Astrocyte (in vitro differentiated cells and primary cell): Measurements from ENCODE around the gene FAM50A. TPM values are rescaled to one million over a fixed set of nuclear protein-coding genes. Genes with fewer than 3 reads are reported as not detected.

Experiments
- DNase-seq: peaks from one replicate; pipeline ENCODE4 v3.0.0-alpha.2; 2010; ENCODE audit warnings: low read depth
- FAIRE-seq: peaks from 2 replicates; lab custom pipeline; 2011; peaks lifted over from hg19 to GRCh38; lab: Jason Lieb, UNC
- H2AFZ ChIP-seq: 2 replicates; pipeline ENCODE4 v1.6.0; 2012; ENCODE audit warnings: low read depth, low read length, inconsistent platforms
- H3K27ac ChIP-seq: 2 replicates; pipeline ENCODE4 v1.5.1; 2011; ENCODE audit warnings: low read depth, low read length, inconsistent platforms
- H3K27me3 ChIP-seq: 2 replicates; pipeline ENCODE4 v1.6.0; 2011; ENCODE audit warnings: low read length, inconsistent platforms; ENCODE audit not compliant: insufficient read depth
- H3K36me3 ChIP-seq: 2 replicates; pipeline ENCODE4 v1.5.1; 2011; ENCODE audit warnings: low read length, inconsistent platforms; ENCODE audit not compliant: insufficient read depth
- H3K4me1 ChIP-seq: 2 replicates; pipeline ENCODE4 v1.5.1; 2011; ENCODE audit warnings: low read length, inconsistent platforms; ENCODE audit not compliant: insufficient read depth
- H3K4me2 ChIP-seq: 2 replicates; pipeline ENCODE4 v1.6.0; 2012; ENCODE audit warnings: low read length, inconsistent platforms
- H3K4me3 ChIP-seq: 2 replicates; pipeline ENCODE4 v1.5.1; 2011; ENCODE audit warnings: low read depth, mild to moderate bottlenecking, low read length, inconsistent platforms; ENCODE audit not compliant: insufficient read depth
- H3K79me2 ChIP-seq: 2 replicates; pipeline ENCODE4 v1.6.0; 2012; ENCODE audit warnings: mild to moderate bottlenecking, low read length, inconsistent platforms; ENCODE audit not compliant: insufficient read depth
- H3K9ac ChIP-seq: 2 replicates; pipeline ENCODE4 v1.6.0; 2012; ENCODE audit warnings: mild to moderate bottlenecking, low read length, inconsistent platforms
- H3K9me3 ChIP-seq: 2 replicates; pipeline ENCODE4 v1.5.1; 2012; ENCODE audit warnings: low read depth, mild to moderate bottlenecking, low read length, inconsistent platforms; ENCODE audit not compliant: insufficient read depth
- H4K20me1 ChIP-seq: 2 replicates; pipeline ENCODE4 v1.6.0; 2012; ENCODE audit warnings: low read length, inconsistent platforms; ENCODE audit not compliant: insufficient read depth
- H3K27ac Mint-ChIP-seq: one replicate; pipeline ENCODE4 v1.8.0; 2021; ENCODE audit warnings: mild to moderate bottlenecking, mixed read lengths; ENCODE audit not compliant: unreplicated experiment
- H3K27me3 Mint-ChIP-seq: one replicate; pipeline ENCODE4 v1.8.0; 2021; ENCODE audit warnings: low read depth, mixed read lengths; ENCODE audit not compliant: unreplicated experiment
- H3K36me3 Mint-ChIP-seq: one replicate; pipeline ENCODE4 v1.8.0; 2021; ENCODE audit warnings: low read depth, mixed read lengths; ENCODE audit not compliant: unreplicated experiment
- H3K4me1 Mint-ChIP-seq: one replicate; pipeline ENCODE4 v1.8.0; 2021; ENCODE audit warnings: low read depth, mixed read lengths; ENCODE audit not compliant: unreplicated experiment
- H3K4me3 Mint-ChIP-seq: one replicate; pipeline ENCODE4 v1.8.0; 2021; ENCODE audit warnings: mild to moderate bottlenecking, moderate library complexity, mixed read lengths; ENCODE audit not compliant: unreplicated experiment
- H3K9me3 Mint-ChIP-seq: one replicate; pipeline ENCODE4 v1.8.0; 2021; ENCODE audit warnings: mild to moderate bottlenecking, mixed read lengths; ENCODE audit not compliant: unreplicated experiment
- CTCF ChIP-seq: IDR thresholded peaks from 2 replicates; pipeline ENCODE4 v1.5.1; 2011; ENCODE audit warnings: low read depth, mild to moderate bottlenecking, inconsistent platforms, low read length, moderate library complexity; ENCODE audit not compliant: insufficient read depth
- EZH2 ChIP-seq: IDR thresholded peaks from 2 replicates; pipeline ENCODE4 v1.6.1; 2012; ENCODE audit warnings: mild to moderate bottlenecking, low read length, inconsistent platforms; ENCODE audit not compliant: insufficient read depth
- total RNA-seq: library from RNA; stranded (reverse); gene quantifications from 2 replicates; pipeline ENCODE4 v1.2.1, GENCODE V29; 2021

The FAM50A gene
- total RNA-seq, 1 donor from 2014 or later, result 100.0 TPM

DNA sequence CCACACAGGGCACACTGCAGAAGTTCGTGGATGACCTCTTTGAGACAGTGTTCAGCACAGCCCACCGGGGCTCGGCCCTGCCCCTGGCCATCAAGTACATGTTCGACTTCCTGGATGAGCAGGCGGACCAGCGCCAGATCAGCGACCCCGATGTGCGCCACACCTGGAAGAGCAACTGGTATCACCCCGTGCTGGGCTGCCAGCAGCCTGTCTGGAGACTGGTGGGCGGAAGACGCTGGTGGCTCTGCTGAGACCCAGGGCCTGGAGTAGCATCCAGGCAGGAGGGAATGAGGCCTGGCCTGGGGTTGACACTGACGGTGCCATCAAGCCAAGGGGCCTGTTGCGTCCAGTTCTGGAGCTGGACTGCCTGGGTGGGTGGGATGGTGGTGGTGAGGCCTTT lies 26.5 kb downstream of the FAM50A start:
- Histone ChIP-seq H4K20me1 (peaks cover 7% of the 10 kb centered on the region), H3K4me2 (no peak overlapping the region), H3K36me3 (peaks cover 2% of the 10 kb centered on the region), H3K4me3 (no peak overlapping the region), H3K27ac (no peak overlapping the region), H3K79me2 (no peaks in the 10 kb centered on the region), H3K27me3 (no peaks in the 10 kb centered on the region), H3K9ac (no peak overlapping the region), H3K4me1 (no peaks in the 10 kb centered on the region), H2AFZ (no peak overlapping the region), H3K9me3 (no peaks in the 10 kb centered on the region)
- H3K4me1 Mint-ChIP-seq, result no peaks in the 10 kb centered on the region
- TF ChIP-seq EZH2 (no peak), CTCF (no peak)
- DNase-seq, result no peak
- no peaks in the 10 kb centered on the region for H3K27me3 Mint-ChIP-seq
- no peak overlapping the region for H3K4me3 Mint-ChIP-seq
- no peaks in the 10 kb centered on the region for H3K9me3 Mint-ChIP-seq
- H3K36me3 Mint-ChIP-seq, result no peaks in the 10 kb centered on the region
- H3K27ac Mint-ChIP-seq, result no peak overlapping the region
- FAIRE-seq, result no peak

GRCh38 chrX:154470914-154471568 lies 27.1 kb downstream of the FAM50A start:
- Mint-ChIP-seq H3K4me3 (no peak overlapping the region), H3K27me3 (no peaks in the 10 kb centered on the region), H3K4me1 (no peaks in the 10 kb centered on the region), H3K27ac (no peak overlapping the region), H3K36me3 (no peaks in the 10 kb centered on the region), H3K9me3 (no peaks in the 10 kb centered on the region)
- peaks cover 7% of the 10 kb centered on the region for H4K20me1 ChIP-seq
- H3K9ac ChIP-seq, result no peak overlapping the region
- no peaks in the 10 kb centered on the region for H3K4me1 ChIP-seq
- no peaks in the 10 kb centered on the region for H3K27me3 ChIP-seq
- no peak overlapping the region for H3K4me3 ChIP-seq
- H3K4me2 ChIP-seq, result no peak overlapping the region
- H3K79me2 ChIP-seq, result no peaks in the 10 kb centered on the region
- H3K36me3 ChIP-seq, result peaks cover 2% of the 10 kb centered on the region
- DNase-seq (no peak), FAIRE-seq (no peak)
- no peak overlapping the region for H2AFZ ChIP-seq
- TF ChIP-seq EZH2, result no peak
- no peak for TF ChIP-seq CTCF
- no peaks in the 10 kb centered on the region for H3K9me3 ChIP-seq
- no peak overlapping the region for H3K27ac ChIP-seq

DNA sequence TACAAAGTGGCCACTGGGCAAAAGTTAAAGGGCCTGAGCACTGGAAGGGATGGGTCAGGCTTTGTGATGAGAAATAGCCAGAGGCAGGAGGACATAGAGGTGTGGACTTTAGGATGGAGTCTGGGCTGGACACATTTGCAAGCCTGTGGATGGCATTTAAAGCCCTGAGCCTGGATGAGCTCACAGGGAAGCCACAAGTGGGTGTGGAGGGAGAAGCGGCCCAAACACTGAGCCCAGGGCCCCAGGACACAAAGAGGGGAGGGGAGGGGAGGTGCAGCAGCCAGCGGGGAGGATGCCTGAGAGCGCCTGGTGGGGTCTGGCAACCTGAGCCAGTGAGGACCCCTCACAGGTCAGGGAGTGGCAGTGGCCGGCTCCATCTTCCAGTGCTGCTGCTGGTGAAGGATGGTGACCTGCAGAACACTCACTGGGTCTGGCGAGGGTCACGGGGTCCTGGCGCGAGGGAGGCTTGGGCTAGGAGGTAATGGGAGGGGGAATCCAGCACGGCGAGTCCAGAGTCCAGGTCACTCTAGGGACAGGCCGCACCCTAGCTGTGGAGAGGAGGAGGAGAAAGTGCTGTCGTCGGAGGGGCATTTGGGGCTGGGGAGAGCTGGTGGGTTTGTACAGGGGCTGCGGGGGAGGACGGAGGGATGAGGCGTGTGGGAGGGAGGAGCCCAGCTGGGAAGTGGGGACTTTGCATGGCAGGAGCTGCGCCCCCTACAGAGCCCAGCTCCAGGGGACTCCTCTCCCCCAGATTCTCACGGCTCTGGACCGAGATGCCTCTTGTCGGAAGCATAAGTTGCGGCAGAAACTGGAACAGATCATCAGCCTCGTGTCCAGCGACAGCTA lies 28.1 kb downstream of the FAM50A start:
- Mint-ChIP-seq H3K36me3 (no peaks in the 10 kb centered on the region), H3K9me3 (no peaks in the 10 kb centered on the region), H3K27ac (no peak overlapping the region), H3K4me1 (no peaks in the 10 kb centered on the region), H3K27me3 (no peaks in the 10 kb centered on the region), H3K4me3 (no peak overlapping the region)
- Histone ChIP-seq H3K36me3 (peaks cover 2% of the 10 kb centered on the region), H3K27ac (no peak overlapping the region), H3K27me3 (no peaks in the 10 kb centered on the region), H3K79me2 (no peaks in the 10 kb centered on the region), H3K4me2 (no peak overlapping the region), H3K9me3 (no peaks in the 10 kb centered on the region), H3K4me3 (no peak overlapping the region), H4K20me1 (peaks cover 7% of the 10 kb centered on the region), H3K4me1 (no peaks in the 10 kb centered on the region), H3K9ac (no peak overlapping the region), H2AFZ (no peak overlapping the region)
- FAIRE-seq (no peak), DNase-seq (no peak)
- TF ChIP-seq EZH2 (no peak), CTCF (no peak)
